ENCODE measurements around the gene NEAT1.

GRCh38 chr11:65396769-65397745 is 25.5 kb upstream of the NEAT1 start:
- TF ChIP-seq POLR2AphosphoS5 (IDR thresholded peaks at IDR 0.05; ENCODE audit: low read depth, low read length) (no peak), POLR2A (IDR thresholded peaks at IDR 0.05; ENCODE audit: low read depth, low read length) (no peak), POU2F2 (IDR thresholded peaks at IDR 0.05; ENCODE audit: low read depth, low read length) (no peak), SPI1 (IDR thresholded peaks at IDR 0.05; ENCODE audit: low read depth, low read length) (no peak), TAF1 (IDR thresholded peaks at IDR 0.05; ENCODE audit: low read depth, low read length) (no peak)

Measured in GM12891 (cell line).